PFSK-1 (cell line): ENCODE results near the gene GAS7.

Experiments
- POLR2AphosphoS5 ChIP-seq: IDR thresholded peaks from 2 replicates; pipeline ENCODE4 v1.6.1; 2012; ENCODE audit warnings: low read depth, mild to moderate bottlenecking, control low read depth, low read length, moderate library complexity
- SIN3A ChIP-seq: IDR thresholded peaks from 2 replicates; pipeline ENCODE4 v1.6.1; 2012; ENCODE audit warnings: mild to moderate bottlenecking, low read length, moderate library complexity, borderline replicate concordance; ENCODE audit not compliant: insufficient read depth
- TAF1 ChIP-seq: IDR thresholded peaks from 2 replicates; pipeline ENCODE4 v1.6.1; 2012; ENCODE audit warnings: low read length, control low read depth, borderline replicate concordance; ENCODE audit not compliant: insufficient read depth
- TF ChIP-seq, protein P1 (sequence below), 2 experiments: IDR thresholded peaks; 2 replicates each; pipeline versions ENCODE4 v1.6.1 to v1.8.0; 2011 to 2012; ENCODE audit warnings: low read depth in 2 of 2, low read length in 2 of 2, control low read depth in 1 of 2, inconsistent platforms in 1 of 2, mild to moderate bottlenecking in 1 of 2, moderate library complexity in 1 of 2; ENCODE audit not compliant: insufficient read depth in 1 of 2

DNA sequence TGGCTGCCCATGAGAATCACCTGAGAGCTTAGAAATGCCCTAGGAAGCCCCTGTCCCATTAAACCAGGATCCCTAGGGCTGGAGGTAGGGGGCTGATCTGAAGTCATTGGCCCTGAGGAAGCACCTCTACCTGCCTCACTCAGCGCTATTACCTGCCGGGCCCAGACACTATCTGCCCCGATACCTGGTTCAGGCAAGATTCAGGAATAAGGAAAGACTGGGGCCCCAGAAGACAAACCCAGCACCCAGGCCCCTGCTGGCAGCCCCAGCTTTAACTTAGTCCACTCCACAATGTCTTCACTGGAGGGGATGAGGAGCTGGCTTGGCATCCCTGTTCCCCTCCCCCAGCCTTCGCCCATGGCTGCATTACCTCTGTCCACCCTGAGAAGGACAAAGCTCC lies 126.3 kb downstream of the GAS7 start:
- TF ChIP-seq POLR2AphosphoS5 (no peak), SIN3A (no peak), TAF1 (no peak)
- TF ChIP-seq, protein P1, sequence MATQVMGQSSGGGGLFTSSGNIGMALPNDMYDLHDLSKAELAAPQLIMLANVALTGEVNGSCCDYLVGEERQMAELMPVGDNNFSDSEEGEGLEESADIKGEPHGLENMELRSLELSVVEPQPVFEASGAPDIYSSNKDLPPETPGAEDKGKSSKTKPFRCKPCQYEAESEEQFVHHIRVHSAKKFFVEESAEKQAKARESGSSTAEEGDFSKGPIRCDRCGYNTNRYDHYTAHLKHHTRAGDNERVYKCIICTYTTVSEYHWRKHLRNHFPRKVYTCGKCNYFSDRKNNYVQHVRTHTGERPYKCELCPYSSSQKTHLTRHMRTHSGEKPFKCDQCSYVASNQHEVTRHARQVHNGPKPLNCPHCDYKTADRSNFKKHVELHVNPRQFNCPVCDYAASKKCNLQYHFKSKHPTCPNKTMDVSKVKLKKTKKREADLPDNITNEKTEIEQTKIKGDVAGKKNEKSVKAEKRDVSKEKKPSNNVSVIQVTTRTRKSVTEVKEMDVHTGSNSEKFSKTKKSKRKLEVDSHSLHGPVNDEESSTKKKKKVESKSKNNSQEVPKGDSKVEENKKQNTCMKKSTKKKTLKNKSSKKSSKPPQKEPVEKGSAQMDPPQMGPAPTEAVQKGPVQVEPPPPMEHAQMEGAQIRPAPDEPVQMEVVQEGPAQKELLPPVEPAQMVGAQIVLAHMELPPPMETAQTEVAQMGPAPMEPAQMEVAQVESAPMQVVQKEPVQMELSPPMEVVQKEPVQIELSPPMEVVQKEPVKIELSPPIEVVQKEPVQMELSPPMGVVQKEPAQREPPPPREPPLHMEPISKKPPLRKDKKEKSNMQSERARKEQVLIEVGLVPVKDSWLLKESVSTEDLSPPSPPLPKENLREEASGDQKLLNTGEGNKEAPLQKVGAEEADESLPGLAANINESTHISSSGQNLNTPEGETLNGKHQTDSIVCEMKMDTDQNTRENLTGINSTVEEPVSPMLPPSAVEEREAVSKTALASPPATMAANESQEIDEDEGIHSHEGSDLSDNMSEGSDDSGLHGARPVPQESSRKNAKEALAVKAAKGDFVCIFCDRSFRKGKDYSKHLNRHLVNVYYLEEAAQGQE (IDR thresholded peaks at IDR 0.05; ENCODE audit: insufficient read depth in 1 of 2, low read depth in 2 of 2, low read length in 2 of 2) = no peak
